Measurements from ENCODE around the gene PTHLH. TPM values are rescaled to one million over a fixed set of nuclear protein-coding genes. Genes with fewer than 3 reads are reported as not detected.

The PTHLH gene
- total RNA-seq, 1 experiment from 2014 or later, result 0.35 TPM

GRCh38 chr12:27915021-27915420 lies 57.5 kb downstream of the PTHLH start:
- Mint-ChIP-seq H3K36me3 (ENCODE audit: insufficient read depth in 1 of 3, low read depth in 3 of 3) (peaks cover 0 to 5% (median 0%) of the 10 kb centered on the region in 3 experiments; a peak in 1 of 7 replicates), H3K4me1 (peaks cover 14 to 17% of the 10 kb centered on the region in 2 experiments), H3K27ac (no peak overlapping the region), H3K9me3 (no peaks in the 10 kb centered on the region; a peak in 1 of 5 replicates), H3K4me3 (no peak overlapping the region), H3K27me3 (ENCODE audit: low read depth) (no peaks in the 10 kb centered on the region)
- H3K79me1 ChIP-seq (ENCODE audit: insufficient read depth, low read depth, low read length, poor library complexity, severe bottlenecking), result no peaks in the 10 kb centered on the region
- no CpG with 5 or more reads among the region's 3 CpGs for WGBS (ENCODE audit: extremely low coverage, insufficient read length, low lambda C conversion rate)
- no peak overlapping the region for H2BK5ac ChIP-seq (ENCODE audit: insufficient read length, low read length)
- no peak overlapping the region for H3K14ac ChIP-seq (ENCODE audit: insufficient read depth, low read length)
- no peak overlapping the region for H4K91ac ChIP-seq (ENCODE audit: insufficient read length, low read depth, low read length)
- H2BK15ac ChIP-seq (ENCODE audit: low read depth, low read length), result no peak overlapping the region
- no peak overlapping the region for H4K8ac ChIP-seq (replicated peaks; ENCODE audit: insufficient read length, low read depth, low read length)
- H2BK20ac ChIP-seq (ENCODE audit: low read depth, low read length, poor library complexity, severe bottlenecking), result no peak overlapping the region
- H3T11ph ChIP-seq (ENCODE audit: low read length), result no peak overlapping the region
- no peak overlapping the region for H3K18ac ChIP-seq (ENCODE audit: insufficient read length, low read depth, low read length)
- H2AFZ ChIP-seq (ENCODE audit: low read length), result no peak overlapping the region
- no peak overlapping the region for H2BK120ac ChIP-seq (ENCODE audit: low read depth, low read length, poor library complexity, severe bottlenecking)
- H3K23ac ChIP-seq (ENCODE audit: insufficient read length, low read depth, low read length), result no peak overlapping the region
- no peak overlapping the region for H2BK12ac ChIP-seq (ENCODE audit: insufficient read length, low read depth, low read length)
- no peaks in the 10 kb centered on the region for H3K79me2 ChIP-seq (ENCODE audit: insufficient read depth, low read length)
- no peak overlapping the region for H3K4me2 ChIP-seq (ENCODE audit: insufficient read depth, insufficient read length, low read length)
- no peaks in the 10 kb centered on the region for H3K9me3 ChIP-seq (ENCODE audit: control insufficient read depth, low read depth, low read length)
- no peaks in the 10 kb centered on the region for H4K20me1 ChIP-seq (ENCODE audit: control insufficient read depth, insufficient read depth, insufficient read length)
- H3K27ac ChIP-seq (ENCODE audit: insufficient read length, low read depth, low read length), result no peak overlapping the region
- H3K4ac ChIP-seq (ENCODE audit: low read depth, low read length), result no peak overlapping the region
- no peak overlapping the region for H3K9ac ChIP-seq (ENCODE audit: extremely low read depth, insufficient read length, low read length)
- H3K27me3 ChIP-seq (ENCODE audit: insufficient read depth, low read length), result no peaks in the 10 kb centered on the region
- H2AK5ac ChIP-seq (ENCODE audit: insufficient read length, low read length), result no peak overlapping the region
- DNase-seq, result no peak
- no peaks in the 10 kb centered on the region; the same call in 1 of the 2 replicates for H3K4me1 ChIP-seq (ENCODE audit: insufficient read depth, low read length)
- no peak for TF ChIP-seq CTCF (conservative IDR thresholded peaks at IDR 0.05)
- H3K23me2 ChIP-seq (ENCODE audit: insufficient read length, low read depth, low read length, poor library complexity, severe bottlenecking), result no peaks in the 10 kb centered on the region
- no peak overlapping the region for H4K5ac ChIP-seq (ENCODE audit: insufficient read length, low read depth, low read length)
- H3K56ac ChIP-seq (ENCODE audit: insufficient read length, low read depth, low read length), result no peak overlapping the region

Measured in H9 (cell line).